Stomach (tissue), 9 donors: ENCODE results near the gene LYPD6B. TPM values are rescaled to one million over a fixed set of nuclear protein-coding genes. Genes with fewer than 3 reads are reported as not detected.

Experiments
- DNase-seq, 2 donors: peaks; one replicate each; pipeline versions ENCODE4 v3.0.0 to v3.0.0-alpha.2; 2013 to 2019
- H3K27ac ChIP-seq, 5 donors: fragments of 200-600 bp in 4 of 5; sonication (generic) in 4 of 5; one replicate each; pipeline ENCODE4 v1.5.1; 2013 to 2019; ENCODE audit warnings: mild to moderate bottlenecking in 1 of 5, moderate library complexity in 1 of 5
- H3K27me3 ChIP-seq, 3 donors: fragments of 200-600 bp; sonication (generic); one replicate each; pipeline ENCODE4 v1.5.1; 2017 to 2019; ENCODE audit warnings: mixed run types in 1 of 3
- H3K36me3 ChIP-seq, 4 donors: fragments of 200-600 bp; sonication (generic); 1 replicate in 3 of 4; 2 replicates in 1 of 4; pipeline ENCODE4 v1.5.1; 2016 to 2019
- H3K4me1 ChIP-seq, 4 donors: fragments of 200-600 bp; sonication (generic); one replicate each; pipeline ENCODE4 v1.5.1; 2016 to 2019
- H3K4me3 ChIP-seq, 4 donors: fragments of 200-600 bp; sonication (generic) in 3 of 4; one replicate each; pipeline ENCODE4 v1.5.1; 2016 to 2019; ENCODE audit warnings: mild to moderate bottlenecking in 1 of 4
- H3K9me3 ChIP-seq, 4 donors: fragments of 200-600 bp; sonication (generic); one replicate each; pipeline ENCODE4 v1.5.1; 2016 to 2019
- EP300 ChIP-seq: sonication (generic); formaldehyde crosslinking; IDR thresholded peaks from one replicate; pipeline ENCODE4 v1.6.1; 2017; ENCODE audit warnings: antibody characterized with exemption
- POLR2A ChIP-seq, 4 donors: fragments of 450-650 bp; IDR thresholded peaks; one replicate each; pipeline ENCODE4 v1.6.1; 2016; ENCODE audit warnings: antibody characterized with exemption in 4 of 4, control low read depth in 2 of 4, mild to moderate bottlenecking in 1 of 4, moderate library complexity in 1 of 4
- POLR2AphosphoS5 ChIP-seq, 3 donors: sonication (generic); formaldehyde crosslinking; IDR thresholded peaks; one replicate each; pipeline ENCODE4 v1.6.1; 2016; ENCODE audit warnings: antibody characterized with exemption in 3 of 3
- WGBS, 5 donors: extraction: QIAGEN DNeasy Blood & Tissue Kit in 3 of 5; methylation state at CpG; one replicate each; pipeline versions ENCODE4 v1.1.5 to v1.1.7; 2013 to 2018; 5-methylcytosine and 5-hydroxymethylcytosine counted together
- intact Hi-C: fragments of 100-400 bp; cut with DNase I; formaldehyde crosslinking; loops from one replicate; pipeline ENCODE4 v1.15.1; 2023; ENCODE audit warnings: low total_unique reads
- polyA plus RNA-seq, 3 donors: library from polyadenylated mRNA; stranded (reverse); fragments of 200-250 nt; gene quantifications; one replicate each; pipeline ENCODE4 v1.2.3, GENCODE V29; 2013
- total RNA-seq, 5 donors: library from RNA; depleted of rRNA; stranded (reverse); fragments of >200 nt; gene quantifications; one replicate each; pipeline versions ENCODE4 v1.1.0 to v1.2.3, GENCODE V29; 2014 to 2016
- TF ChIP-seq, protein P1 (sequence below), 7 experiments: fragments of 450-650 bp in 4 of 7; fragments of 200-600 bp in 3 of 7; sonication (generic) in 3 of 7; IDR thresholded peaks; one replicate each; pipeline ENCODE4 v1.5.1; 2016 to 2019; ENCODE audit warnings: antibody characterized with exemption in 7 of 7, control low read depth in 2 of 7, mild to moderate bottlenecking in 1 of 7
- donor health status: healthy with polysubstance abuse.
- donor health status: Bipolar disorder and iron deficiency.
- donor health status: healthy.

LYPD6B gene
- total and polyA plus RNA-seq, 8 donors = 10.9 to 88.7 (median 20.5) TPM; not detected in 1

DNA sequence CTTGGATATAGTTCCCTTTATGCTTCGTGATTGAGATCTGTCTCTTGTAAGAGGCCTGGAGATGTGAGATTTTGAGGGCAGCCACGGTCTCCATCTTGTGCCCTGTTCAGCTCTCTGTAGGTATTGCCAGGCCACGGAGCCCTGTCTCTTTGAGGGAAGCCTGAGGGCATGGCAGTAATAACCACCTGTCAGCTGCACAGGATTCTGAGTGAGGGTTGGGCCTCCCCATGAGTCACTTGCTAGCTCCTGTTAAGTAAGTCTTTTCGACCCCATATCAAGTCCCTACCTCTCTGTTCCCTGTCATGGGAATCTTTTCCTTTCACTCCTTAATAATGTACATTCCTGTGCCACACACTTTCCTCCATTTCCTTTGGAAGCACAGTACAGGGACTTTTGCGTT is 20.4 kb downstream of the LYPD6B start:
- Histone ChIP-seq H3K27ac (no peak overlapping the region), H3K4me3 (no peak overlapping the region), H3K36me3 (no peaks in the 10 kb centered on the region), H3K4me1 (peaks cover 9 to 16% (median 12%) of the 10 kb centered on the region in 4 donors), H3K9me3 (no peaks in the 10 kb centered on the region), H3K27me3 (no peaks in the 10 kb centered on the region)
- intact Hi-C loops = no loop called here
- TF ChIP-seq EP300 = no peak
- TF ChIP-seq, protein P1, sequence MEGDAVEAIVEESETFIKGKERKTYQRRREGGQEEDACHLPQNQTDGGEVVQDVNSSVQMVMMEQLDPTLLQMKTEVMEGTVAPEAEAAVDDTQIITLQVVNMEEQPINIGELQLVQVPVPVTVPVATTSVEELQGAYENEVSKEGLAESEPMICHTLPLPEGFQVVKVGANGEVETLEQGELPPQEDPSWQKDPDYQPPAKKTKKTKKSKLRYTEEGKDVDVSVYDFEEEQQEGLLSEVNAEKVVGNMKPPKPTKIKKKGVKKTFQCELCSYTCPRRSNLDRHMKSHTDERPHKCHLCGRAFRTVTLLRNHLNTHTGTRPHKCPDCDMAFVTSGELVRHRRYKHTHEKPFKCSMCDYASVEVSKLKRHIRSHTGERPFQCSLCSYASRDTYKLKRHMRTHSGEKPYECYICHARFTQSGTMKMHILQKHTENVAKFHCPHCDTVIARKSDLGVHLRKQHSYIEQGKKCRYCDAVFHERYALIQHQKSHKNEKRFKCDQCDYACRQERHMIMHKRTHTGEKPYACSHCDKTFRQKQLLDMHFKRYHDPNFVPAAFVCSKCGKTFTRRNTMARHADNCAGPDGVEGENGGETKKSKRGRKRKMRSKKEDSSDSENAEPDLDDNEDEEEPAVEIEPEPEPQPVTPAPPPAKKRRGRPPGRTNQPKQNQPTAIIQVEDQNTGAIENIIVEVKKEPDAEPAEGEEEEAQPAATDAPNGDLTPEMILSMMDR (IDR thresholded peaks at IDR 0.05) = no peak
- TF ChIP-seq POLR2AphosphoS5 (IDR thresholded peaks at IDR 0.05) = no peak
- no peak for TF ChIP-seq POLR2A (IDR thresholded peaks at IDR 0.05)
- WGBS, 5 donors = 78 to 91% (median 89%) methylated on average over 5 of the region's 5 CpGs
- no peak for DNase-seq

GRCh38 chr2:149059822-149060221 is 21.3 kb downstream of the LYPD6B start:
- no peak for DNase-seq
- no peak overlapping the region for H3K4me3 ChIP-seq
- no peaks in the 10 kb centered on the region for H3K27me3 ChIP-seq
- intact Hi-C loops = no loop called here
- no peak overlapping the region for H3K27ac ChIP-seq
- H3K4me1 ChIP-seq = peaks cover 12 to 19% (median 17%) of the 10 kb centered on the region in 4 donors
- WGBS, 5 donors = 10 to 47% (median 31%) methylated on average over 1 of the region's 1 CpG
- no peaks in the 10 kb centered on the region for H3K36me3 ChIP-seq
- no peaks in the 10 kb centered on the region for H3K9me3 ChIP-seq
- TF ChIP-seq EP300 (no peak), POLR2AphosphoS5 (IDR thresholded peaks at IDR 0.05) (no peak), POLR2A (IDR thresholded peaks at IDR 0.05) (no peak)
- TF ChIP-seq, protein P1 (IDR thresholded peaks at IDR 0.05) = no peak

- WGBS, 5 donors = 86 to 98% (median 87%) methylated on average over 2 of the region's 2 CpGs
- peaks cover 12 to 25% (median 19%) of the 10 kb centered on the region in 4 donors for H3K4me1 ChIP-seq
- H3K27ac ChIP-seq = no peak overlapping the region
- no peak overlapping the region for H3K4me3 ChIP-seq
- no peak for DNase-seq
- TF ChIP-seq, protein P1 (IDR thresholded peaks at IDR 0.05) = no peak
- no peak for TF ChIP-seq POLR2AphosphoS5 (IDR thresholded peaks at IDR 0.05)
- TF ChIP-seq POLR2A (IDR thresholded peaks at IDR 0.05) = no peak
- no peak for TF ChIP-seq EP300
- no peaks in the 10 kb centered on the region for H3K36me3 ChIP-seq
- intact Hi-C loops = no loop called here
- H3K27me3 ChIP-seq = no peaks in the 10 kb centered on the region
- H3K9me3 ChIP-seq = no peaks in the 10 kb centered on the region
Measured at GRCh38 chr2:149061133-149061745, 22.7 kb downstream of the LYPD6B start.

GRCh38 chr2:149062531-149062930 is 24.0 kb downstream of the LYPD6B start:
- TF ChIP-seq EP300 = no peak
- no peak for TF ChIP-seq POLR2AphosphoS5 (IDR thresholded peaks at IDR 0.05)
- no peak for TF ChIP-seq POLR2A (IDR thresholded peaks at IDR 0.05)
- TF ChIP-seq, protein P1 (IDR thresholded peaks at IDR 0.05) = no peak
- 67 to 82% (median 80%) methylated on average over 3 of the region's 3 CpGs for WGBS, 5 donors

More at GRCh38 chr2:149062531-149062930, 24.0 kb downstream of the LYPD6B start:
- no peak for DNase-seq
- no peaks in the 10 kb centered on the region for H3K9me3 ChIP-seq
- H3K4me3 ChIP-seq = no peak overlapping the region
- intact Hi-C loops = no loop called here
- H3K27ac ChIP-seq = no peak overlapping the region
- no peaks in the 10 kb centered on the region for H3K36me3 ChIP-seq
- peaks cover 8 to 15% (median 13%) of the 10 kb centered on the region in 4 donors for H3K4me1 ChIP-seq
- H3K27me3 ChIP-seq = no peaks in the 10 kb centered on the region
